ENCODE data around the gene DNAH12. TPM values are rescaled to one million over a fixed set of nuclear protein-coding genes. Genes with fewer than 3 reads are reported as not detected.
A peak's percentile ranks its signal among the peaks of the same experiment; 100 is the strongest.

Gene DNAH12
- total RNA-seq, 4 donors from 2014 or later, result under 0.01 to 0.03 TPM; not detected in 2

- DNase-seq, result no peak
- intact Hi-C loops (cut with DNase I), result no loop called here
- 77 to 83% methylated on average over 5 of the region's 5 CpGs for WGBS, 2 donors
- Histone ChIP-seq H3K4me1 (peaks cover 0 to 6% (median 0%) of the 10 kb centered on the region in 3 donors), H3K4me3 (no peak overlapping the region), H3K9me3 (no peaks in the 10 kb centered on the region), H3K27me3 (no peaks in the 10 kb centered on the region), H3K27ac (no peak overlapping the region), H3K36me3 (no peaks in the 10 kb centered on the region)
- TF ChIP-seq, protein P1, sequence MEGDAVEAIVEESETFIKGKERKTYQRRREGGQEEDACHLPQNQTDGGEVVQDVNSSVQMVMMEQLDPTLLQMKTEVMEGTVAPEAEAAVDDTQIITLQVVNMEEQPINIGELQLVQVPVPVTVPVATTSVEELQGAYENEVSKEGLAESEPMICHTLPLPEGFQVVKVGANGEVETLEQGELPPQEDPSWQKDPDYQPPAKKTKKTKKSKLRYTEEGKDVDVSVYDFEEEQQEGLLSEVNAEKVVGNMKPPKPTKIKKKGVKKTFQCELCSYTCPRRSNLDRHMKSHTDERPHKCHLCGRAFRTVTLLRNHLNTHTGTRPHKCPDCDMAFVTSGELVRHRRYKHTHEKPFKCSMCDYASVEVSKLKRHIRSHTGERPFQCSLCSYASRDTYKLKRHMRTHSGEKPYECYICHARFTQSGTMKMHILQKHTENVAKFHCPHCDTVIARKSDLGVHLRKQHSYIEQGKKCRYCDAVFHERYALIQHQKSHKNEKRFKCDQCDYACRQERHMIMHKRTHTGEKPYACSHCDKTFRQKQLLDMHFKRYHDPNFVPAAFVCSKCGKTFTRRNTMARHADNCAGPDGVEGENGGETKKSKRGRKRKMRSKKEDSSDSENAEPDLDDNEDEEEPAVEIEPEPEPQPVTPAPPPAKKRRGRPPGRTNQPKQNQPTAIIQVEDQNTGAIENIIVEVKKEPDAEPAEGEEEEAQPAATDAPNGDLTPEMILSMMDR (IDR thresholded peaks at IDR 0.05), result no peak
- TF ChIP-seq POLR2A (IDR thresholded peaks at IDR 0.05), result no peak
These were observed 141.5 kb downstream of the DNAH12 start for GRCh38 chr3:57402675-57403074.

DNA sequence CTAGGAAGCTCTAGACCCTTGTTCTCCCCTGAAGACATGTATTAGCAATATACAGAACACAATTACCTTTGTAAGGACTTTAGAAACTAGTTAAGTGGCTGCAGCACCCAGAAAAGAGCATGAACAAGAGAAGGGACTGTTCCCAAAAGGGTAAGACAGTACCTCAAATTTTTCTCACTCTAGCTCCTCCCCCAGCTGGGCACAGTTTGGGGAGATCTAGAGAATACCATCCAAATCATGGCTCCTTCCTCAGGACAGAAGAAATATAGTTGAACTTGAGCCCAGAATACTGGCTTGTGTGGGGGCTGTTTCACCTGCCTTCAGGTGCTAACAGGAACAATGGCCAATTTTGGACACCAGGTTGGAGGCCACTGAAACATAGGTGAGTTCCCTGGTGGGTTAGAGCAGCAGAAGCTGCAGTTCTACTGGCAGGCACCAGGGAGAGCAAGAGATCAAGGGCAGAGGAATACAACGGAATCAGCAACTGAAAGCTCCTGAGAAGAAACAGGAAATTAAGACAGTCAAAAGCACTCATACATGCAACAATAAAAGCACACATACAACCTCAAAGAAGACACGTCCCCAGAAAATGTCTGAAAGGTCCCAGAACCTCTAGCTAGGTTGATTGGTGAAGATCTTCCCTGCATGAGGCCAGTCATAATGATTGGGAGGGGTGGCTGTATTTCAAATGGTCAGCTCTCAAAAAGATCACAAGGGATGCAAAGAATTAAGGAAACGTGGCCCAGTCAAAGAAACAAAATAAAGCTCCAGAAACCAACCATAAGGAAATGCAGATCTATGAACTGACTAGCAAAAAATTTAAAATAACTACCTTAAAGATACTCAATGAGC is 146.7 kb downstream of the DNAH12 start:
- Histone ChIP-seq H3K4me1 (peaks cover 0 to 4% (median 0%) of the 10 kb centered on the region in 3 donors), H3K27ac (no peak overlapping the region), H3K27me3 (no peaks in the 10 kb centered on the region), H3K4me3 (no peak overlapping the region), H3K9me3 (no peaks in the 10 kb centered on the region), H3K36me3 (no peaks in the 10 kb centered on the region)
- intact Hi-C loops (cut with DNase I), result no loop called here
- TF ChIP-seq, protein P1 (IDR thresholded peaks at IDR 0.05), result peak; percentile 63 to 87 (median 78)
- TF ChIP-seq POLR2A (IDR thresholded peaks at IDR 0.05), result no peak
- 10 to 12% methylated on average over 3 of the region's 3 CpGs for WGBS, 2 donors
- DNase-seq, result no peak

- no peak for TF ChIP-seq POLR2A (IDR thresholded peaks at IDR 0.05)
- TF ChIP-seq, protein P1 (IDR thresholded peaks at IDR 0.05), result no peak
- H3K27ac ChIP-seq, result no peak overlapping the region
- H3K36me3 ChIP-seq, result no peaks in the 10 kb centered on the region
- H3K4me3 ChIP-seq, result no peak overlapping the region
- H3K9me3 ChIP-seq, result no peaks in the 10 kb centered on the region
- WGBS, 2 donors, result 42 to 65% methylated on average over 3 of the region's 3 CpGs
- H3K4me1 ChIP-seq, result peaks cover 0 to 4% (median 0%) of the 10 kb centered on the region in 3 donors
- no peak for DNase-seq
- intact Hi-C loops (cut with DNase I), result no loop called here
- no peaks in the 10 kb centered on the region for H3K27me3 ChIP-seq
These were observed 150.2 kb downstream of the DNAH12 start for GRCh38 chr3:57393977-57394376.

- intact Hi-C loops (cut with DNase I), result no loop called here
- WGBS, 2 donors, result 71 to 74% methylated on average over 5 of the region's 5 CpGs
- no peaks in the 10 kb centered on the region for H3K36me3 ChIP-seq
- no peak for DNase-seq
- no peak overlapping the region for H3K4me3 ChIP-seq
- H3K9me3 ChIP-seq, result no peaks in the 10 kb centered on the region
- no peaks in the 10 kb centered on the region for H3K4me1 ChIP-seq
- H3K27ac ChIP-seq, result no peak overlapping the region
- TF ChIP-seq POLR2A (IDR thresholded peaks at IDR 0.05), result no peak
- TF ChIP-seq, protein P1 (IDR thresholded peaks at IDR 0.05), result no peak
- H3K27me3 ChIP-seq, result no peaks in the 10 kb centered on the region
These were observed 152.4 kb downstream of the DNAH12 start for GRCh38 chr3:57391767-57392166.

DNA sequence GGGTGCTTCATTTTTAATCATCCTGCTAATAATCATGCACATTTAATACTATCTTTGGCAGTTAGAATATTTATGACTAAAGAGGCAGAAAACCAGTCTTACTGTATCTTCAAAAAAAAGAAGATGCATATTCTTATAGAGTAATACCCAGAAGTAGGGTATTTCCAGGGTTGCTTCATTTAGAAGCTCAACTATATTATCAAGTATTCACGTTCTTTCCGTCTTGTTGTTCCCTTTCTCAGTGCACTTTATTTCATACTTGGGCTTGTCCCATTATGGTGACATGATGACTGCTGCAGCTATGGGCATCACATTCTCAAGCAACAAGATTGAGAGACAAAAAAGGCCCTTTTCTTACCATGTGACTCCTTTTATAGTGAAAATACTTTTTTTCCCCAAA is 154.9 kb downstream of the DNAH12 start:
- DNase-seq, result no peak
- no peaks in the 10 kb centered on the region for H3K4me1 ChIP-seq
- H3K27ac ChIP-seq, result no peak overlapping the region
- intact Hi-C loops (cut with DNase I), result no loop called here
- no peak overlapping the region for H3K4me3 ChIP-seq
- H3K36me3 ChIP-seq, result no peaks in the 10 kb centered on the region
- H3K27me3 ChIP-seq, result no peaks in the 10 kb centered on the region
- TF ChIP-seq, protein P1 (IDR thresholded peaks at IDR 0.05), result no peak
- no peak for TF ChIP-seq POLR2A (IDR thresholded peaks at IDR 0.05)
- H3K9me3 ChIP-seq, result no peaks in the 10 kb centered on the region
- 53 to 57% methylated on average over 2 of the region's 2 CpGs for WGBS, 2 donors

Data from esophagus squamous epithelium (tissue), 5 donors.